Endothelial cell of umbilical vein (primary cell): Measurements from ENCODE around the gene AP5Z1. TPM values are rescaled to one million over a fixed set of nuclear protein-coding genes. Genes with fewer than 3 reads are reported as not detected.

Experiments used
- BruUV-seq: library from RNA; stranded (reverse); fragments of 400-500 nt; replicated peaks from 2 replicates; lab custom pipeline; 2021; lab: Mats Ljungman, UMichigan
- CTCF ChIA-PET: fragments of 300-600, 350-600 bp; sonication (Branson Sonifier 250); formaldehyde crosslinking; loops from one replicate; lab custom pipeline; 2021; ENCODE audit warnings: antibody characterized with exemption, inconsistent platforms; lab: Charles Lee
- POLR2A ChIA-PET: fragments of 300-600, 350-600 bp; sonication (Branson Sonifier 250); formaldehyde crosslinking; loops from one replicate; lab custom pipeline; 2021; ENCODE audit warnings: antibody characterized with exemption, inconsistent platforms; lab: Charles Lee
- DNase-seq: peaks from one replicate; pipeline ENCODE4 v3.0.0-alpha.2; 2011; ENCODE audit warnings: low read depth, low spot score
- FAIRE-seq: peaks from 2 replicates; lab custom pipeline; 2011; peaks lifted over from hg19 to GRCh38; lab: Jason Lieb, UNC
- H2AFZ ChIP-seq: 2 replicates; pipeline ENCODE4 v1.6.0; 2012; ENCODE audit warnings: low read depth, low read length, control low read depth, inconsistent platforms
- H3K27ac ChIP-seq: 2 replicates; pipeline ENCODE4 v1.5.1; 2011; ENCODE audit warnings: low read depth, mild to moderate bottlenecking, control low read depth, low read length, moderate library complexity; ENCODE audit not compliant: insufficient read depth
- H3K27me3 ChIP-seq, 2 experiments: 2 replicates each; pipeline versions ENCODE4 v1.6.0 to v1.6.1; 2011; ENCODE audit warnings: low read length in 2 of 2, mixed read lengths in 1 of 2; ENCODE audit not compliant: control insufficient read depth in 2 of 2, insufficient read depth in 2 of 2
- H3K36me3 ChIP-seq, 2 experiments: 2 replicates in 1 of 2; 3 replicates in 1 of 2; pipeline ENCODE4 v1.5.1; 2011; ENCODE audit warnings: low read length in 2 of 2, mild to moderate bottlenecking in 1 of 2, moderate library complexity in 1 of 2; ENCODE audit not compliant: control insufficient read depth in 2 of 2, insufficient read depth in 2 of 2; ENCODE audit errors: extremely low read depth in 1 of 2
- H3K4me1 ChIP-seq: 3 replicates; pipeline ENCODE4 v1.5.1; 2011; ENCODE audit warnings: mild to moderate bottlenecking, low read length; ENCODE audit not compliant: control insufficient read depth, insufficient read depth; ENCODE audit errors: extremely low read depth
- H3K4me2 ChIP-seq: 2 replicates; pipeline ENCODE4 v1.6.1; 2011; ENCODE audit warnings: low read length, control low read depth, mixed read lengths; ENCODE audit not compliant: insufficient read depth
- H3K4me3 ChIP-seq, 3 experiments: fragments of 200-600 bp in 1 of 3; sonication (generic), shearing (Covaris generic) in 1 of 3; replicated peaks in 1 of 3; 2 replicates each; pipeline ENCODE4 v1.5.1; 2011 to 2016; ENCODE audit warnings: control low read depth in 3 of 3, low read length in 3 of 3, mild to moderate bottlenecking in 2 of 3, inconsistent platforms in 1 of 3, low read depth in 1 of 3, moderate library complexity in 1 of 3; ENCODE audit not compliant: insufficient read depth in 1 of 3
- H3K79me2 ChIP-seq: 2 replicates; pipeline ENCODE4 v1.6.0; 2012; ENCODE audit warnings: low read length, inconsistent platforms; ENCODE audit not compliant: control insufficient read depth, insufficient read depth
- H3K9ac ChIP-seq: replicated peaks from 2 replicates; pipeline ENCODE3; 2011; ENCODE audit warnings: low read length, control low read depth; ENCODE audit not compliant: insufficient read depth; ENCODE audit errors: extremely low read depth
- H3K9me1 ChIP-seq: replicated peaks from 3 replicates; pipeline ENCODE4 v1.6.0; 2011; ENCODE audit warnings: mild to moderate bottlenecking, low read length; ENCODE audit not compliant: control insufficient read depth, insufficient read depth; ENCODE audit errors: extremely low read depth
- H3K9me3 ChIP-seq: replicated peaks from 2 replicates; pipeline ENCODE4 v1.5.1; 2012; ENCODE audit warnings: low read length, inconsistent platforms; ENCODE audit not compliant: control insufficient read depth, insufficient read depth
- H4K20me1 ChIP-seq: replicated peaks from 2 replicates; pipeline ENCODE3; 2011; ENCODE audit warnings: mild to moderate bottlenecking, low read length; ENCODE audit not compliant: control insufficient read depth, insufficient read depth; ENCODE audit errors: extremely low read depth
- EZH2 ChIP-seq: IDR thresholded peaks from 2 replicates; pipeline ENCODE4 v1.6.1; 2012; ENCODE audit warnings: borderline replicate concordance, low read depth, mild to moderate bottlenecking, moderate library complexity, low read length, inconsistent platforms; ENCODE audit not compliant: severe bottlenecking
- FOS ChIP-seq: IDR thresholded peaks from 2 replicates; pipeline ENCODE4 v1.6.1; 2011; ENCODE audit warnings: mild to moderate bottlenecking, low read length, moderate library complexity, borderline replicate concordance; ENCODE audit not compliant: insufficient read depth
- GATA2 ChIP-seq: IDR thresholded peaks from 2 replicates; pipeline ENCODE4 v1.7.0; 2011; ENCODE audit warnings: low read depth, mild to moderate bottlenecking, moderate library complexity, mixed read lengths, low read length; ENCODE audit not compliant: insufficient read length, insufficient read depth
- JUN ChIP-seq: IDR thresholded peaks from 2 replicates; pipeline ENCODE4 v1.6.1; 2011; ENCODE audit warnings: borderline replicate concordance, low read depth; ENCODE audit not compliant: insufficient read length, insufficient read depth
- MYC ChIP-seq: IDR thresholded peaks from one replicate; pipeline ENCODE4 v1.6.1; 2011; ENCODE audit warnings: mild to moderate bottlenecking, low read depth, low read length
- POLR2A ChIP-seq: IDR thresholded peaks from 2 replicates; pipeline ENCODE4 v1.6.1; 2012; ENCODE audit warnings: low read depth, mild to moderate bottlenecking, control low read depth, low read length
- POLR2AphosphoS5 ChIP-seq: IDR thresholded peaks from 2 replicates; pipeline ENCODE4 v1.6.1; 2012; ENCODE audit warnings: low read depth, mild to moderate bottlenecking, control low read depth, low read length, moderate library complexity; ENCODE audit not compliant: insufficient read depth
- dilution Hi-C: fragments of 300-500 bp; cut with MboI; formaldehyde crosslinking; loops from one replicate; pipeline ENCODE4 v1.15.0; 2019; ENCODE audit warnings: low sequenced_read_pairs; ENCODE audit not compliant: extremely low pct_ligation_motif_present
- intact Hi-C: fragments of 100-400 bp; cut with micrococcal nuclease; formaldehyde crosslinking; loops from one replicate; pipeline ENCODE4 v1.10.0; 2022
- polyA plus RNA-seq, 4 experiments: library from polyadenylated mRNA; depleted of rRNA in 3 of 4; stranded (reverse) in 3 of 4; unstranded in 1 of 4; fragments of >200 nt; gene quantifications; 2 replicates each; pipeline versions ENCODE4 v1.2.1 to v1.2.3, GENCODE V29; 2011 to 2012; ENCODE audit warnings: missing spikeins in 1 of 4
- total RNA-seq: library from RNA; stranded (reverse); gene quantifications from 2 replicates; pipeline ENCODE4 v1.2.3, GENCODE V29; 2021
- TF ChIP-seq, protein P1 (sequence below), 2 donors: IDR thresholded peaks; 1 replicate in 1 of 2; 2 replicates in 1 of 2; pipeline ENCODE4 v1.5.1; 2011; ENCODE audit warnings: low read length in 2 of 2, mild to moderate bottlenecking in 2 of 2, moderate library complexity in 2 of 2, control low read depth in 1 of 2, inconsistent platforms in 1 of 2, low read depth in 1 of 2; ENCODE audit not compliant: insufficient read depth in 1 of 2; ENCODE audit errors: extremely low read depth in 1 of 2
- TF ChIP-seq, protein P2 (sequence below): IDR thresholded peaks from 2 replicates; pipeline ENCODE4 v1.6.1; 2011; ENCODE audit not compliant: insufficient read depth, insufficient read length

Gene AP5Z1
- total and polyA plus RNA-seq, 2 donors (not counting 3 experiments of a cell fraction or from before 2014, with no cell fraction given) = 53.7 to 58.9 TPM

- ChIA-PET CTCF (interaction anchor here (1.4 kb wide), 1 partner anchor 15 kb away, joined by 5 read pairs; the partner anchor contains the start of gene AP5Z1), POLR2A (no interaction called here)
- H3K4me2 ChIP-seq = no peak overlapping the region
- no TSS peak for BruUV-seq
- no peak overlapping the region for H3K9ac ChIP-seq
- no peaks in the 10 kb centered on the region for H3K27me3 ChIP-seq
- no peaks in the 10 kb centered on the region for H3K9me1 ChIP-seq
- H3K27ac ChIP-seq = no peak overlapping the region
- no peak for DNase-seq
- H3K9me3 ChIP-seq = no peaks in the 10 kb centered on the region
- peaks cover 2% of the 10 kb centered on the region for H3K79me2 ChIP-seq
- no peak for FAIRE-seq
- no peak overlapping the region for H2AFZ ChIP-seq
- dilution Hi-C loops (no loop called here), intact Hi-C loops (no loop called here)
- no peak overlapping the region for H3K4me3 ChIP-seq
- H3K4me1 ChIP-seq = no peaks in the 10 kb centered on the region
- H4K20me1 ChIP-seq = no peaks in the 10 kb centered on the region
- H3K36me3 ChIP-seq = peaks cover 13 to 51% of the 10 kb centered on the region in 2 experiments
- no peak for TF ChIP-seq POLR2AphosphoS5
- TF ChIP-seq FOS = no peak
- TF ChIP-seq GATA2 = no peak
- TF ChIP-seq, protein P1, sequence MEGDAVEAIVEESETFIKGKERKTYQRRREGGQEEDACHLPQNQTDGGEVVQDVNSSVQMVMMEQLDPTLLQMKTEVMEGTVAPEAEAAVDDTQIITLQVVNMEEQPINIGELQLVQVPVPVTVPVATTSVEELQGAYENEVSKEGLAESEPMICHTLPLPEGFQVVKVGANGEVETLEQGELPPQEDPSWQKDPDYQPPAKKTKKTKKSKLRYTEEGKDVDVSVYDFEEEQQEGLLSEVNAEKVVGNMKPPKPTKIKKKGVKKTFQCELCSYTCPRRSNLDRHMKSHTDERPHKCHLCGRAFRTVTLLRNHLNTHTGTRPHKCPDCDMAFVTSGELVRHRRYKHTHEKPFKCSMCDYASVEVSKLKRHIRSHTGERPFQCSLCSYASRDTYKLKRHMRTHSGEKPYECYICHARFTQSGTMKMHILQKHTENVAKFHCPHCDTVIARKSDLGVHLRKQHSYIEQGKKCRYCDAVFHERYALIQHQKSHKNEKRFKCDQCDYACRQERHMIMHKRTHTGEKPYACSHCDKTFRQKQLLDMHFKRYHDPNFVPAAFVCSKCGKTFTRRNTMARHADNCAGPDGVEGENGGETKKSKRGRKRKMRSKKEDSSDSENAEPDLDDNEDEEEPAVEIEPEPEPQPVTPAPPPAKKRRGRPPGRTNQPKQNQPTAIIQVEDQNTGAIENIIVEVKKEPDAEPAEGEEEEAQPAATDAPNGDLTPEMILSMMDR (IDR thresholded peaks at IDR 0.05; ENCODE audit: extremely low read depth in 1 of 2, insufficient read depth in 1 of 2, low read depth in 1 of 2, low read length in 2 of 2) = no peak
- TF ChIP-seq JUN = no peak
- TF ChIP-seq EZH2 = no peak
- no peak for TF ChIP-seq POLR2A
- TF ChIP-seq, protein P2, sequence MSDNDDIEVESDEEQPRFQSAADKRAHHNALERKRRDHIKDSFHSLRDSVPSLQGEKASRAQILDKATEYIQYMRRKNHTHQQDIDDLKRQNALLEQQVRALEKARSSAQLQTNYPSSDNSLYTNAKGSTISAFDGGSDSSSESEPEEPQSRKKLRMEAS = no peak
- TF ChIP-seq MYC = no peak
Measured at GRCh38 chr7:4760952-4761351, 14.5 kb upstream of the AP5Z1 start.
